ENCODE results near the gene LIPC.

Gene LIPC

GRCh38 chr15:58517682-58518525, 86.1 kb downstream of the LIPC start:
- DNase-seq (ENCODE audit: low read depth), result peak; percentile 2

GRCh38 chr15:58518626-58519025, 86.8 kb downstream of the LIPC start:
- DNase-seq (ENCODE audit: low read depth), result no peak

- DNase-seq (ENCODE audit: low read depth), result no peak
These were observed 87.7 kb downstream of the LIPC start for GRCh38 chr15:58519516-58519915.

- no peak for DNase-seq (ENCODE audit: low read depth)
These were observed 88.7 kb downstream of the LIPC start for GRCh38 chr15:58520464-58520863.

- DNase-seq (ENCODE audit: low read depth), result no peak
These were observed 89.1 kb downstream of the LIPC start for GRCh38 chr15:58520936-58521292.

GRCh38 chr15:58521293-58521991, 89.7 kb downstream of the LIPC start:
- DNase-seq (ENCODE audit: low read depth), result no peak

GRCh38 chr15:58522391-58522790, 90.6 kb downstream of the LIPC start:
- DNase-seq (ENCODE audit: low read depth), result no peak

GRCh38 chr15:58522865-58523264, 91.1 kb downstream of the LIPC start:
- no peak for DNase-seq (ENCODE audit: low read depth)

GRCh38 chr15:58523634-58524033, 91.8 kb downstream of the LIPC start:
- DNase-seq (ENCODE audit: low read depth), result no peak

- DNase-seq (ENCODE audit: low read depth), result no peak
These were observed 92.5 kb downstream of the LIPC start for GRCh38 chr15:58524247-58524646.

- no peak for DNase-seq (ENCODE audit: low read depth)
These were observed 94.2 kb downstream of the LIPC start for GRCh38 chr15:58525991-58526421.

GRCh38 chr15:58526647-58527192, 94.9 kb downstream of the LIPC start:
- DNase-seq (ENCODE audit: low read depth), result no peak

GRCh38 chr15:58527573-58528187, 95.9 kb downstream of the LIPC start:
- DNase-seq (ENCODE audit: low read depth), result no peak

GRCh38 chr15:58528188-58528870, 96.5 kb downstream of the LIPC start:
- no peak for DNase-seq (ENCODE audit: low read depth)

- DNase-seq (ENCODE audit: low read depth), result no peak
These were observed 97.2 kb downstream of the LIPC start for GRCh38 chr15:58529041-58529440.

GRCh38 chr15:58530056-58530590, 98.3 kb downstream of the LIPC start:
- DNase-seq (ENCODE audit: low read depth), result no peak

- DNase-seq (ENCODE audit: low read depth), result no peak
These were observed 100.3 kb downstream of the LIPC start for GRCh38 chr15:58532126-58532525.

GRCh38 chr15:58534556-58534955, 102.8 kb downstream of the LIPC start:
- DNase-seq (ENCODE audit: low read depth), result no peak

GRCh38 chr15:58535337-58535736, 103.5 kb downstream of the LIPC start:
- DNase-seq (ENCODE audit: low read depth), result no peak

- no peak for DNase-seq (ENCODE audit: low read depth)
These were observed 104.1 kb downstream of the LIPC start for GRCh38 chr15:58535894-58536293.

- DNase-seq (ENCODE audit: low read depth), result no peak
These were observed 104.6 kb downstream of the LIPC start for GRCh38 chr15:58536414-58536813.

GRCh38 chr15:58537033-58537432, 105.2 kb downstream of the LIPC start:
- DNase-seq (ENCODE audit: low read depth), result no peak
